Measurements from ENCODE around the gene MAP1LC3C. TPM values are rescaled to one million over a fixed set of nuclear protein-coding genes. Genes with fewer than 3 reads are reported as not detected.
A peak's percentile ranks its signal among the peaks of the same experiment; 100 is the strongest.

MAP1LC3C gene
- total RNA-seq: not detected
- polyA plus RNA-seq: not detected

GRCh38 chr1:241999026-241999425 lies at the start of gene MAP1LC3C:
MAP1LC3C (minus strand) TSS chr1:241999098; CDS start chr1:241999008, 90 bp downstream.
- DNase-seq: no peak
- Mint-ChIP-seq H3K4me3 (peak within 1 kb of the TSS in 7 of 8 donors; percentile 55 to 80 (median 67)), H3K36me3 (no peaks in the 10 kb centered on the region), H3K4me1 (peaks cover 0 to 7% (median 1%) of the 10 kb centered on the region in 4 donors), H3K27ac (peak within 1 kb of the TSS in 1 of 7 donors; percentile 66), H3K9me3 (no peaks in the 10 kb centered on the region), H3K27me3 (peaks cover 2 to 3% of the 10 kb centered on the region in 2 donors)
- no peaks in the 10 kb centered on the region for H3K27me3 ChIP-seq (ENCODE audit: insufficient read depth, low read length)
- H3K27ac ChIP-seq (ENCODE audit: low read depth, low read length): no peak within 1 kb of the TSS
- H3K9me3 ChIP-seq (ENCODE audit: control insufficient read depth in 1 of 2, low read length in 2 of 2): no peaks in the 10 kb centered on the region
- ChIA-PET CTCF (ENCODE audit: partially characterized antibody) (interaction anchor here (0.8 to 3.8 kb wide), 23 partner anchors 8 to 480 kb away, joined by 3 to 61 read pairs (median 3); partner anchors contain the start of gene KMO), POLR2A (ENCODE audit: partially characterized antibody) (no interaction called here)
- no peaks in the 10 kb centered on the region for H3K36me3 ChIP-seq (ENCODE audit: insufficient read depth, low read length)
- intact Hi-C loops (cut with micrococcal nuclease): no loop called here
- no peaks in the 10 kb centered on the region for H3K4me1 ChIP-seq (ENCODE audit: insufficient read depth, low read length)
- H3K4me3 ChIP-seq (ENCODE audit: low read length in 2 of 2): no peak within 1 kb of the TSS

- Mint-ChIP-seq H3K9me3 (no peaks in the 10 kb centered on the region), H3K27me3 (peaks cover 0 to 4% of the 10 kb centered on the region in 2 donors), H3K36me3 (no peaks in the 10 kb centered on the region), H3K27ac (no peak overlapping the region), H3K4me1 (no peaks in the 10 kb centered on the region), H3K4me3 (no peak overlapping the region)
- no peak overlapping the region for H3K27ac ChIP-seq (ENCODE audit: low read depth, low read length)
- H3K27me3 ChIP-seq (ENCODE audit: insufficient read depth, low read length): no peaks in the 10 kb centered on the region
- intact Hi-C loops (cut with micrococcal nuclease): no loop called here
- POLR2A ChIA-PET (ENCODE audit: partially characterized antibody): no interaction called here
- H3K36me3 ChIP-seq (ENCODE audit: insufficient read depth, low read length): no peaks in the 10 kb centered on the region
- DNase-seq: no peak
- CTCF ChIA-PET (ENCODE audit: partially characterized antibody): no interaction called here
- no peak overlapping the region for H3K4me3 ChIP-seq (ENCODE audit: low read length in 2 of 2)
- H3K4me1 ChIP-seq (ENCODE audit: insufficient read depth, low read length): no peaks in the 10 kb centered on the region
- H3K9me3 ChIP-seq (ENCODE audit: control insufficient read depth in 1 of 2, low read length in 2 of 2): no peaks in the 10 kb centered on the region
Observed at GRCh38 chr1:242043165-242043564, 44.3 kb upstream of the MAP1LC3C start.

- no peaks in the 10 kb centered on the region for H3K27me3 ChIP-seq (ENCODE audit: insufficient read depth, low read length)
- Mint-ChIP-seq H3K4me1 (no peaks in the 10 kb centered on the region), H3K27me3 (peaks cover 5% of the 10 kb centered on the region in 2 donors), H3K4me3 (no peak overlapping the region), H3K36me3 (no peaks in the 10 kb centered on the region), H3K27ac (no peak overlapping the region), H3K9me3 (peaks cover 0 to 7% (median under 1%) of the 10 kb centered on the region in 8 donors)
- ChIA-PET CTCF (ENCODE audit: partially characterized antibody) (no interaction called here), POLR2A (ENCODE audit: partially characterized antibody) (no interaction called here)
- H3K4me1 ChIP-seq (ENCODE audit: insufficient read depth, low read length): no peaks in the 10 kb centered on the region
- no peak overlapping the region for H3K27ac ChIP-seq (ENCODE audit: low read depth, low read length)
- H3K4me3 ChIP-seq (ENCODE audit: low read length in 2 of 2): no peak overlapping the region
- no peaks in the 10 kb centered on the region for H3K36me3 ChIP-seq (ENCODE audit: insufficient read depth, low read length)
- intact Hi-C loops (cut with micrococcal nuclease): no loop called here
- H3K9me3 ChIP-seq (ENCODE audit: control insufficient read depth in 1 of 2, low read length in 2 of 2): no peaks in the 10 kb centered on the region
- DNase-seq: no peak
Observed at GRCh38 chr1:242034392-242034791, 35.5 kb upstream of the MAP1LC3C start.

- no peaks in the 10 kb centered on the region for H3K4me1 Mint-ChIP-seq
- intact Hi-C loops (cut with micrococcal nuclease): no loop called here
- H3K4me3 Mint-ChIP-seq: no peak overlapping the region
Observed at GRCh38 chr1:242033447-242033846, 34.5 kb upstream of the MAP1LC3C start.

GRCh38 chr1:242030071-242030470 lies 31.2 kb upstream of the MAP1LC3C start:
- Mint-ChIP-seq H3K4me3 (no peak overlapping the region), H3K9me3 (peaks cover 0 to 7% (median under 1%) of the 10 kb centered on the region in 8 donors), H3K27me3 (peaks cover 3 to 5% of the 10 kb centered on the region in 2 donors), H3K4me1 (no peaks in the 10 kb centered on the region), H3K36me3 (no peaks in the 10 kb centered on the region), H3K27ac (no peak overlapping the region)
- Histone ChIP-seq H3K9me3 (ENCODE audit: control insufficient read depth in 1 of 2, low read length in 2 of 2) (no peaks in the 10 kb centered on the region), H3K36me3 (ENCODE audit: insufficient read depth, low read length) (no peaks in the 10 kb centered on the region), H3K27me3 (ENCODE audit: insufficient read depth, low read length) (no peaks in the 10 kb centered on the region), H3K27ac (ENCODE audit: low read depth, low read length) (no peak overlapping the region), H3K4me3 (ENCODE audit: low read length in 2 of 2) (no peak overlapping the region), H3K4me1 (ENCODE audit: insufficient read depth, low read length) (no peaks in the 10 kb centered on the region)
- intact Hi-C loops (cut with micrococcal nuclease): no loop called here
- ChIA-PET CTCF (ENCODE audit: partially characterized antibody) (no interaction called here), POLR2A (ENCODE audit: partially characterized antibody) (no interaction called here)
- DNase-seq: no peak

More at GRCh38 chr1:242033447-242033846, 34.5 kb upstream of the MAP1LC3C start:
- Mint-ChIP-seq H3K36me3 (no peaks in the 10 kb centered on the region), H3K27ac (no peak overlapping the region), H3K27me3 (peaks cover 5 to 7% of the 10 kb centered on the region in 2 donors), H3K9me3 (peaks cover 0 to 7% (median under 1%) of the 10 kb centered on the region in 8 donors)
- ChIA-PET POLR2A (ENCODE audit: partially characterized antibody) (no interaction called here), CTCF (ENCODE audit: partially characterized antibody) (no interaction called here)
- Histone ChIP-seq H3K4me1 (ENCODE audit: insufficient read depth, low read length) (no peaks in the 10 kb centered on the region), H3K4me3 (ENCODE audit: low read length in 2 of 2) (no peak overlapping the region), H3K27me3 (ENCODE audit: insufficient read depth, low read length) (no peaks in the 10 kb centered on the region), H3K27ac (ENCODE audit: low read depth, low read length) (no peak overlapping the region), H3K9me3 (ENCODE audit: control insufficient read depth in 1 of 2, low read length in 2 of 2) (no peaks in the 10 kb centered on the region), H3K36me3 (ENCODE audit: insufficient read depth, low read length) (no peaks in the 10 kb centered on the region)
- DNase-seq: no peak

GRCh38 chr1:242025681-242026080 lies 26.8 kb upstream of the MAP1LC3C start:
- ChIA-PET POLR2A (ENCODE audit: partially characterized antibody) (no interaction called here), CTCF (ENCODE audit: partially characterized antibody) (no interaction called here)

DNA sequence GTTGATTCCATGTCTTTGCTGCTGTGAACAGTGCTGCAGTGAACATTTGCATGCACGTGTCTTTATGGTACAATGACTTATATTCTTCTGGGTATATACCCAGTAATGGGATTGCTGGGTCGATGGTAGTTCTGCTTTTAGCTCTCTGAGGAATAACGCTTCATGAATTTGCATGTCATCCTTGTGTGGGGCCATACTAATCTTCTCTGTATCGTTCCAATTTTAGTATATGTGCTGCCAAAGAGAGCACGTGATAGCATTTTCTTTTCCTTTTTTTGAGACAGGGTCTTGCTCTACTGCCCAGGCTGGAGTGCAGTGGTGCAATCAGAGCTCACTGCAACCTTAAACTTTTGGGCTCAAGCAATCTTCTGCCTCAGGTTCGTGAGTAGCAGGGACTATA lies 24.9 kb upstream of the MAP1LC3C start:
- Mint-ChIP-seq H3K36me3 (no peaks in the 10 kb centered on the region), H3K4me3 (no peak overlapping the region), H3K27me3 (peaks cover under 1 to 3% of the 10 kb centered on the region in 2 donors), H3K9me3 (no peaks in the 10 kb centered on the region), H3K27ac (no peak overlapping the region), H3K4me1 (no peaks in the 10 kb centered on the region)
- intact Hi-C loops (cut with micrococcal nuclease): no loop called here
- no peaks in the 10 kb centered on the region for H3K4me1 ChIP-seq (ENCODE audit: insufficient read depth, low read length)
- no peaks in the 10 kb centered on the region for H3K27me3 ChIP-seq (ENCODE audit: insufficient read depth, low read length)
- ChIA-PET CTCF (ENCODE audit: partially characterized antibody) (interaction anchor here (0.7 kb wide), 1 partner anchor 12 kb away, joined by 3 read pairs; no protein-coding TSS in a partner anchor), POLR2A (ENCODE audit: partially characterized antibody) (no interaction called here)
- H3K36me3 ChIP-seq (ENCODE audit: insufficient read depth, low read length): no peaks in the 10 kb centered on the region
- no peak overlapping the region for H3K27ac ChIP-seq (ENCODE audit: low read depth, low read length)
- H3K4me3 ChIP-seq (ENCODE audit: low read length in 2 of 2): no peak overlapping the region
- H3K9me3 ChIP-seq (ENCODE audit: control insufficient read depth in 1 of 2, low read length in 2 of 2): no peaks in the 10 kb centered on the region
- no peak for DNase-seq

More at GRCh38 chr1:242025681-242026080, 26.8 kb upstream of the MAP1LC3C start:
- no peak for DNase-seq
- peaks cover 0 to 4% (median 0%) of the 10 kb centered on the region in 8 donors for H3K9me3 Mint-ChIP-seq
- H3K36me3 Mint-ChIP-seq: no peaks in the 10 kb centered on the region
- intact Hi-C loops (cut with micrococcal nuclease): no loop called here
- H3K4me1 Mint-ChIP-seq: no peaks in the 10 kb centered on the region
- H3K4me3 ChIP-seq (ENCODE audit: low read length in 2 of 2): no peak overlapping the region
- H3K27me3 Mint-ChIP-seq: peaks cover 3 to 4% of the 10 kb centered on the region in 2 donors
- no peaks in the 10 kb centered on the region for H3K9me3 ChIP-seq (ENCODE audit: control insufficient read depth in 1 of 2, low read length in 2 of 2)
- H3K4me1 ChIP-seq (ENCODE audit: insufficient read depth, low read length): no peaks in the 10 kb centered on the region
- H3K36me3 ChIP-seq (ENCODE audit: insufficient read depth, low read length): no peaks in the 10 kb centered on the region
- no peak overlapping the region for H3K27ac ChIP-seq (ENCODE audit: low read depth, low read length)
- H3K4me3 Mint-ChIP-seq: no peak overlapping the region
- no peaks in the 10 kb centered on the region for H3K27me3 ChIP-seq (ENCODE audit: insufficient read depth, low read length)
- H3K27ac Mint-ChIP-seq: no peak overlapping the region

Data from CD4-positive, alpha-beta memory T cell (primary cell).